Upper lobe of right lung (tissue), 1 donor: ENCODE results near the gene STX11. TPM values are rescaled to one million over a fixed set of nuclear protein-coding genes. Genes with fewer than 3 reads are reported as not detected.

Source experiments
- ATAC-seq: fragments of 200-7000 bp; cut with Tn5 transposase; one replicate; pipeline ENCODE4 v1.9.1; 2020; ENCODE audit warnings: mild to moderate bottlenecking, moderate library complexity
- DNase-seq: peaks from one replicate; pipeline ENCODE4 v3.0.0-alpha.2; 2020
- H3K27ac ChIP-seq: fragments of 200-600 bp; one replicate; pipeline ENCODE4 v1.8.0; 2022
- H3K27me3 ChIP-seq: fragments of 200-600 bp; one replicate; pipeline ENCODE4 v1.8.0; 2022; ENCODE audit warnings: mild to moderate bottlenecking
- H3K36me3 ChIP-seq: fragments of 200-600 bp; one replicate; pipeline ENCODE4 v1.8.0; 2022
- H3K4me1 ChIP-seq: fragments of 200-600 bp; one replicate; pipeline ENCODE4 v1.8.0; 2022
- H3K4me3 ChIP-seq: fragments of 200-600 bp; one replicate; pipeline ENCODE4 v1.8.0; 2022; ENCODE audit warnings: mild to moderate bottlenecking
- H3K9me3 ChIP-seq: fragments of 200-600 bp; one replicate; pipeline ENCODE4 v1.8.0; 2022
- CTCF ChIP-seq: fragments of 200-600 bp; IDR thresholded peaks from one replicate; pipeline ENCODE4 v1.8.0; 2022; ENCODE audit warnings: antibody characterized with exemption
- intact Hi-C: fragments of 100-400 bp; cut with DNase I; formaldehyde crosslinking; loops from one replicate; pipeline ENCODE4 v1.11.0; 2022
- total RNA-seq: library from RNA; stranded (reverse); fragmentation: NEBNext Ultra II Directional; extraction: Animal tissue kit (Norgen Biotek cat#: 25700); gene quantifications from one replicate; pipeline ENCODE4 v1.2.1, GENCODE V29; 2021
- donor health status: DM: no; HTN: yes; CAD: no; lungs with severe emphysema.

The STX11 gene
- total RNA-seq, 1 donor from 2014 or later = 49.6 TPM

GRCh38 chr6:144160431-144161005 lies 10.2 kb downstream of the STX11 start:
- Histone ChIP-seq H3K27ac (peak overlapping the region; percentile 12), H3K36me3 (no peaks in the 10 kb centered on the region), H3K4me1 (peaks cover 51% of the 10 kb centered on the region), H3K27me3 (no peaks in the 10 kb centered on the region), H3K4me3 (no peak overlapping the region), H3K9me3 (no peaks in the 10 kb centered on the region)
- no peak for ATAC-seq
- DNase-seq = no peak
- intact Hi-C loops = no loop called here
- no peak for TF ChIP-seq CTCF

GRCh38 chr6:144161975-144162374 lies 11.7 kb downstream of the STX11 start:
- H3K27ac ChIP-seq = no peak overlapping the region
- ATAC-seq (peak; percentile 77), DNase-seq (no peak)
- no peaks in the 10 kb centered on the region for H3K27me3 ChIP-seq
- H3K9me3 ChIP-seq = no peaks in the 10 kb centered on the region
- TF ChIP-seq CTCF = no peak
- intact Hi-C loops = no loop called here
- no peak overlapping the region for H3K4me3 ChIP-seq
- H3K36me3 ChIP-seq = no peaks in the 10 kb centered on the region
- H3K4me1 ChIP-seq = peaks cover 39% of the 10 kb centered on the region

- intact Hi-C loops = no loop called here
- ATAC-seq (peak; percentile 34), DNase-seq (no peak)
- Histone ChIP-seq H3K9me3 (no peaks in the 10 kb centered on the region), H3K27ac (no peak overlapping the region), H3K4me3 (no peak overlapping the region), H3K4me1 (peaks cover 29% of the 10 kb centered on the region), H3K27me3 (no peaks in the 10 kb centered on the region), H3K36me3 (peaks cover 3% of the 10 kb centered on the region)
- no peak for TF ChIP-seq CTCF
Measured at GRCh38 chr6:144162977-144163376, 12.7 kb downstream of the STX11 start.

GRCh38 chr6:144165784-144166183 lies 15.5 kb downstream of the STX11 start:
- no peak overlapping the region for H3K27ac ChIP-seq
- TF ChIP-seq CTCF = no peak
- H3K36me3 ChIP-seq = peaks cover 15% of the 10 kb centered on the region
- no peaks in the 10 kb centered on the region for H3K9me3 ChIP-seq
- no peaks in the 10 kb centered on the region for H3K27me3 ChIP-seq
- no peak overlapping the region for H3K4me3 ChIP-seq
- peaks cover under 1% of the 10 kb centered on the region for H3K4me1 ChIP-seq
- no peak for DNase-seq
- intact Hi-C loops = no loop called here
- peak; percentile 65 for ATAC-seq

- H3K4me3 ChIP-seq = no peak overlapping the region
- no peak for ATAC-seq
- no peaks in the 10 kb centered on the region for H3K4me1 ChIP-seq
- intact Hi-C loops = no loop called here
- no peak overlapping the region for H3K27ac ChIP-seq
- H3K27me3 ChIP-seq = no peaks in the 10 kb centered on the region
- no peak for DNase-seq
- TF ChIP-seq CTCF = no peak
- H3K36me3 ChIP-seq = peaks cover 25% of the 10 kb centered on the region
- H3K9me3 ChIP-seq = no peaks in the 10 kb centered on the region
Measured at GRCh38 chr6:144170044-144170443, 19.7 kb downstream of the STX11 start.

GRCh38 chr6:144171406-144171805 lies 21.1 kb downstream of the STX11 start:
- Histone ChIP-seq H3K4me1 (no peaks in the 10 kb centered on the region), H3K9me3 (no peaks in the 10 kb centered on the region), H3K27me3 (no peaks in the 10 kb centered on the region), H3K27ac (no peak overlapping the region), H3K4me3 (no peak overlapping the region), H3K36me3 (peaks cover 25% of the 10 kb centered on the region)
- TF ChIP-seq CTCF = no peak
- intact Hi-C loops = no loop called here
- ATAC-seq (no peak), DNase-seq (no peak)
